ENCODE results near the gene LMCD1.

- TF ChIP-seq CTCF (conservative IDR thresholded peaks at IDR 0.05; ENCODE audit: low read length), result no peak
- TF ChIP-seq EZH2phosphoT487 (IDR thresholded peaks at IDR 0.05; ENCODE audit: borderline replicate concordance), result no peak
Measured at GRCh38 chr3:8458711-8459110, 42.9 kb upstream of the LMCD1 start.

Data from Loucy (cell line).